Stimulated activated CD8-positive, alpha-beta memory T cell treated with anti-CD3 and anti-CD28 coated beads, Interleukin-2, amount 100 ng/mL, for 48 hours (primary cell): ENCODE measurements around the gene UROC1.

Source experiments
- DNase-seq, 2 donors: peaks; one replicate each; pipeline ENCODE4 v3.0.0-alpha.2; 2020; ENCODE audit warnings: low read depth in 2 of 2

Gene UROC1

GRCh38 chr3:126460381-126460780, 57.2 kb downstream of the UROC1 start:
- no peak for DNase-seq

DNA sequence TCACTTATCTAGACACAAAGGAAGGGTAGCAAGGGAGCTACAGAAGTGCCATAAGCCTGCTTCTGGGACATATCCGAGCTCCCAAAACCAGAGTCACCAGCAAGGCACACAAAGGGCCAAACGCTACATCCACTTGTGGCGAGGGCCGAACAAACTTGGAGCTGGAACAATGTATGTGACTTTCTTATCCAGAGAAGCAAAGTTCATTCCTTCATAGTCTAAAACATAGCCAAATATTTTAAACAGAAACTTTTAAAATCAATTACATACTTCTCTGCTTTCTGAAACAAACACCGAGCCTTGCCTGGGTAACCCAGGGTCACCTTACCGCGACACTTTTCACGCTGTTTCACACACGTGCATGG, 57.8 kb downstream of the UROC1 start:
- DNase-seq: no peak

DNA sequence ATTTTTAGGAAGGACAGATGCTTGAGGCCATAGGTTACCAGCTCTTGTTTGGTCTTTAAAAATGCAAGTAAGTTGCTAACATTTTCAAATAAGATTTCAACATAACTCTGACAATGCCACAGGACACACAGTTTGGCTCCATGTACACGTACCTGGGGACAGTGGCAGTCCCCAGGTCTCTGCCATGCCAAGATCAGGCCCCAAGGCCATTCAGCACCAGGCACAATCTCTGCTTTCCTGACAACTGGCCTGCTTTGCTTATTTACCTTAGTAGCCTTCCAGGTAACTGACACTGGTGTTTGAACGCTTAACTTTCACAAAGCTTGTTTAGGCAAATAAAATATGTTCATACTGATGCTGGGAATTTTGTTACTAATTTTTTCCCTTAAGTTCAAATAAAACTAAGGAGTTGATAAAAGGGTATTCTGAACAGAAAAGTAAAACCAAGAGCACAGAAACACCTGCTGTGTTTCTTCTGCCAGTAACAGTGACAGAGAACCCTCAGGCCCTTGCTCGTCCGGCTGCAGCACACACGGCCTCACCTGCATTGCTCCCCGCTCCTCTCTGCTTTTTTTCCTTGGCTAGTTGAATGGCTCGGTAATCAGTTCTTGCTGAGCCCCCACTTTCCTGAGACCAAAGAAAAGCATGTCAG, 58.3 kb downstream of the UROC1 start:
- no peak for DNase-seq

DNA sequence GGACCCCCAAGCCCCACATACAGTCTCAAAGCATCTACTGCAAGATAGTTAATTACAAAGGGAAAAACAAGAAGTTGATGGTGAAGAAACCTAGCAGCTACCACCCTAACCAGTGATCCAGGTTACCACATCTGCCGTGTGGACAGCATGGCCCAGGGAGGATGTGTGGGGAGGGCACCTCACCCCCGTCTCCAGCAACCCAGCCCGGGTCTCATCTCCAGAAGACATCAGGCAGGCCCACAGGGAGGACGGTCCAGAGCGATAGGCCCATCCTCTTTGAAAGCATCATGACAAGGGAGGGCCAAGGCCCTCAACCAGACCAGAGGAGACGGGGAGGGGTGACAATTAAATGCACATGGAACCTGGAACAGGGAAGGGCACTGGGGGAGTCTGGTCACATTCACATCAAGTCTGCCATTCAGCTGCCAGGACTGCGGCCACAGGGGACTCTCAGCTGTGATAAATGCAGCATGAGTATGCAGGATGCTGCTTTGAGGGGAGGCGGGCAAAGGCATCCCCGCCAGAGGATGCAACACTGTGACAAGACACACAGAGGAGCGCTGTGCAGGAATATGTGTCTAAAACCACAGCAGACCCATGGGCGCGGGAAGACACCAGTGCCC, 60.7 kb downstream of the UROC1 start:
- no peak for DNase-seq

GRCh38 chr3:126456211-126456610, 61.4 kb downstream of the UROC1 start:
- no peak for DNase-seq

- DNase-seq: no peak
Measured at GRCh38 chr3:126454437-126455198, 63.0 kb downstream of the UROC1 start.

GRCh38 chr3:126454025-126454424, 63.5 kb downstream of the UROC1 start:
- no peak for DNase-seq

DNA sequence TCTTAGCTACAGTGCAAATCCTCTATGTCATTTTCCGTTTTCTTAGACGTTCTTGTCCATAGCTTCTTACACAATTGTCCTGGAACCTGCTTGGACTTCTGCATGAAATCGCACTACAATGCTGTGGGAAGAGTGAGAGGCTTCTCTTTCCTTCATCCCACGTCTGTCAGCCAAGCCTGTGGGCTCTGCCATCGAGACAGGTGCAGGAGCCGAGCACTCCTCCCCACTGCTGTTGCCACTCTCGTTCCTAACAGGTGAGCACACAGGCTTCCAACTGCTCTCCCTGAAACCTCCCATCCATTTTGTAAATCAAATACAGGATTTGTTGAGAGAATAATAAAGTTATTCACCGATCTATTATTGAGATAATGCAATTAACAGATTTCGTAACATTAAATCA, 65.4 kb downstream of the UROC1 start:
- DNase-seq: no peak

DNA sequence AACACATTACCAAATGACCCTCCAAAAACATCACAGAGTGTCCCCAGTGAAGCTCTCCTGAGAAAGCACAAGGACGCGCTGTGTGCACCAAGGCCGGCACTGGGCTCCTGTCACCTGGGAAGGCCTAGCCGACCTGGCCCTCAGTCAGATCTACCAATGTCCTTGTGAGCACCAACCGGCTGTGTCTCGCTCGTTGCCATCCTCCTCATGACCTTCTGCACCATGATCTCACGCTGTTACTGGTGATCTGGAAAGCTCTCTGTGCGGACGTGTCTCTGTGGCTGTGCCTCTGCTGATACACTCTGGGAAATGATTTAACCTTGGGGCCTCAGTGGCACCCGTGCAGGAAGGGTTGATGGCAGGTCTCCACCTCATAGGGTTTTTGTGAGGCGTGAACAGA, 66.1 kb downstream of the UROC1 start:
- no peak for DNase-seq

- DNase-seq: no peak
Measured at GRCh38 chr3:126450744-126451143, 66.8 kb downstream of the UROC1 start.

DNA sequence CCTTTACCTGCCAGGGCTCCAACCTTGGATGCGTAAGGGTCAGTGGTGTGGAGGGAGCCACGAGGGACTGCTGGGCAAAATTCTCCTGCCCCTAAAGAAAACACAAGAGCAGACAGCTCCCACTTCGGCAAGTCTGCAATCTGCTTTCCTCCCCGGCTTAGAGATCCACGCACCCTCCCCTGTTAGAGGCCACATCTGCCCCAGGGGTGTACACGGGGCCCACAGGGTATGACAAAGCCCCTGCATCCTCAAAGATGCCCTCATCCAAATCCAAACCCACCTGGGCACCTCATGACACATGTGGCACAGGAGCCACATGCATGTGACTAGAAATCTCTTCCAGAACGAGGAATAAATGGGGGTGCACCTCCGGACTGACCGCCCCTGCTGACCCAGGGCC, 67.4 kb downstream of the UROC1 start:
- no peak for DNase-seq

DNA sequence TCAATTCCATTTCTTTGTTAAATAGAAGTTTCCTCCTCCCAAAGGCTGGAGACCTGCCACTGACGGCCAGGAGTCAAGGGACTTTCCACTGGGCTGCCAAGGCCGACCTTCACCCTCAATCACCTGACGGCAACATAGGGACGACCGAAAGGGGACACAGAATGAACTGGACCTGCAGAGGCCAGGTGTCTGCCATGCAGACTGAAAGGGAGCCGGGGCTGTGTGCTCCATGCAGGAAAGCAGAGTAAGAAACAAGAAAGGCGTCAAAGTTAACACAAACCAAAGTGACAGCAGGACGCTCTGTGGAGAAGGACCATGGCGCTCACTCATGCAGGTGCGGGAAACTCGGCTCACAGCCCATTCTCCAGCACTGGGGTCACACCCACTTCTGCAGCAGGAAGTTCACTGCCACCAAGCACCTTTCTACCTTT, 67.9 kb downstream of the UROC1 start:
- no peak for DNase-seq

GRCh38 chr3:126448893-126449180, 68.7 kb downstream of the UROC1 start:
- DNase-seq: no peak

GRCh38 chr3:126448136-126448892, 69.3 kb downstream of the UROC1 start:
- no peak for DNase-seq

DNA sequence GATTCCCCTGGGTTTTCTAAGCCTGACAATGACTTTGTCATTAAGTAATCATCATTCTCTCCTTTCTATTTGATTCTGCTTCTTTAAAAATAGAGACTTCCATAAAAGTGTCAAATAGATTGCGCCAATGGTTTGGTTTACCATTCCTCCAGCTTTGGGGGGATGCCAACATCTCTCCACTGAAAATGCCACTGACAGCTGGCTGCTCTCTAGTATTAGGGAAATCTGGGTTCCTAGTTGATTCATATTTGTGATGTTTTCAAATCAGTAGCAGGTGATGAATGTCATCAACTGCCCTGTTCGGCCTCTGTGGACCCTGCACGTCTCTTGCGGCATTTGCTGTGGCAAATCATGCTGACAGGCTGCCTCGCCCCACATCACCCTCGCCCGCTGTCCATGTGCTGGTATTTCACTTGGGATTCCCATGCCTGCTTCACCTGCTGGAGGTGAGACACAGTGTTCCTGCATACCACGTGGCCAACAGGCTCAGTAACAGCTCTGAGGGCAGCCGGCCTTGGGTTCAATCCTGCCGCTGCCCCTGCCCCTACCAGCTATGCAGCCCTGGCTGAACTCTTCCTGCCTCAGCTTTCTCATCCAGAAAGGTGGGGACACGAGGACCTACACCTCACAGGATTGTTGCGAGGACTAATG, 70.0 kb downstream of the UROC1 start:
- no peak for DNase-seq

- DNase-seq: no peak
Measured at GRCh38 chr3:126446791-126447190, 70.8 kb downstream of the UROC1 start.

GRCh38 chr3:126446301-126446700, 71.3 kb downstream of the UROC1 start:
- no peak for DNase-seq

GRCh38 chr3:126445506-126445905, 72.1 kb downstream of the UROC1 start:
- no peak for DNase-seq

DNA sequence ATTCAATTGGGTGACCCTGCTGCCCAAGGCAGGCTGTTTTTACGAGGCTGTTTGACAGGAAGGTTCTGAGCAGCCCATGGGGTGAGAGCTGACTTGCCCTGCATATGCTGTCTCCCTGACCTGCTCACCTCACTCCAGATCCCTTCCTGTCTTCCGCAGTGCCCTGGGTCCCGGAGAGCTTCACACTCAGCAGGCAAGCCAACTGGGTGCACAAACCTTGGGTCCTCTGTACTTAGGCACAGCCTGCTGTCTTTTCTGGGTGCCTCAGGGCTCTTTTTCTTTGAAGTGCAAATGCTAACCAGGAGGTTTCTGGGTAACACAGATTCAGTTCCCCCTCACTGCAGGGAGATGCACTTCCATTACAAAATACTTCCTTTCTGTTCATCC, 74.7 kb downstream of the UROC1 start:
- DNase-seq: no peak

- DNase-seq: no peak
Measured at GRCh38 chr3:126442094-126442855, 75.3 kb downstream of the UROC1 start.

DNA sequence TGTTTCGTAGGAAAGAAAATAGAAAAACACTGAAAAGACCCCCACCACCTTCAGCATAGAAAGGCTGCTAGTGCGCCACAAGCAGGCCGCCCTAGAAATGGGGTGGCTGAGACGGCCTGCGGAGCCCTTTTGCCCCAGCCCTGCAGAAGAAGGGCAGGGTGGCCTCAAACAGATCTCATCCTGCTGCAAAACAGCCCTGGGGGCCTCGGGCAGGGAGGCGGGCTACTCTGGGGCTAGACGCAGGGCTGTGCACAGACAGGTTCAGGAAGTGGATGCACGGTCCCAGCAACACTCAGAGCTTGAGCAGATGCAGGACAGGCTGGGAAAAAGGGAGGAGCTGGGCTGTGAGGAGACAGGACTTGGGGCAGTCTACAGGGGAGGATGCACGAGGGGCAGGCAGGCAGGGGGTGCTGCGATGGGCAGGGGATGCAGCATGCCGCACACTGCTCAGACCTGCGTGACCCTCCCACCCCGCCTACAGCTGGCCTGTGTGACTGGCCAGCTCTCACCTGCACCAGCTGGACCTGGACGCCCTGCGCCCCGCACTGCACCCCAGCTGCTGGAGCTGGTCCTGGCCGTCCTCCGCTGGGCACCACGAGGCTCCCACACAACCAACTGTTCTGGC, 76.2 kb downstream of the UROC1 start:
- DNase-seq: no peak
